CD14-positive monocyte (primary cell): Measurements from ENCODE around the gene GSTA4. TPM values are rescaled to one million over a fixed set of nuclear protein-coding genes. Genes with fewer than 3 reads are reported as not detected.
"Not testable (repeated sequence)": the region's sequence is repeated elsewhere in the genome, so short reads cannot be mapped to it uniquely, and the experiment has no call there.

Source experiments
- DNase-seq, 3 donors: peaks; one replicate each; pipeline ENCODE4 v3.0.0-alpha.2; 2011 to 2022
- H2AFZ ChIP-seq: 2 replicates; pipeline ENCODE4 v1.6.0; 2012; ENCODE audit warnings: mild to moderate bottlenecking, low read depth, low read length, inconsistent platforms; ENCODE audit not compliant: insufficient read depth, poor library complexity, severe bottlenecking
- H3K27ac ChIP-seq, 2 donors: 1 replicate in 1 of 2; 2 replicates in 1 of 2; pipeline ENCODE4 v1.5.1; 2012 to 2013; ENCODE audit warnings: low read length in 2 of 2, control low read depth in 1 of 2, inconsistent platforms in 1 of 2, low read depth in 1 of 2, mild to moderate bottlenecking in 1 of 2
- H3K27me3 ChIP-seq, 2 donors: one replicate each; pipeline versions ENCODE4 v1.6.0 to v1.6.1; 2011 to 2013; ENCODE audit warnings: low read length in 2 of 2; ENCODE audit not compliant: control insufficient read depth in 2 of 2, insufficient read depth in 2 of 2
- H3K36me3 ChIP-seq, 2 donors: replicated peaks in 1 of 2; 1 replicate in 1 of 2; 2 replicates in 1 of 2; pipeline versions ENCODE4 v1.5.1 to v1.6.1; 2012 to 2013; ENCODE audit warnings: low read length in 2 of 2, control low read depth in 1 of 2, inconsistent platforms in 1 of 2, mild to moderate bottlenecking in 1 of 2; ENCODE audit not compliant: insufficient read depth in 2 of 2, control insufficient read depth in 1 of 2
- H3K4me1 ChIP-seq, 2 donors: 1 replicate in 1 of 2; 2 replicates in 1 of 2; pipeline versions ENCODE4 v1.5.1 to v1.6.1; 2012 to 2013; ENCODE audit warnings: low read length in 2 of 2, control low read depth in 1 of 2, inconsistent platforms in 1 of 2, mild to moderate bottlenecking in 1 of 2, moderate library complexity in 1 of 2; ENCODE audit not compliant: insufficient read depth in 2 of 2, control insufficient read depth in 1 of 2
- H3K4me2 ChIP-seq: replicated peaks from 2 replicates; pipeline ENCODE3; 2012; ENCODE audit warnings: low read length, moderate library complexity, mild to moderate bottlenecking; ENCODE audit not compliant: poor library complexity, severe bottlenecking; ENCODE audit errors: extremely low read depth
- H3K4me3 ChIP-seq, 3 experiments: fragments of 200-600 bp in 1 of 3; sonication (generic) in 1 of 3; replicated peaks in 1 of 3; 1 replicate in 2 of 3; 2 replicates in 1 of 3; pipeline ENCODE4 v1.5.1; 2011 to 2013; ENCODE audit warnings: low read length in 3 of 3, mild to moderate bottlenecking in 3 of 3, control low read depth in 2 of 3, low read depth in 2 of 3, inconsistent platforms in 1 of 3, moderate library complexity in 1 of 3
- H3K79me2 ChIP-seq: 2 replicates; pipeline ENCODE4 v1.6.0; 2012; ENCODE audit warnings: mild to moderate bottlenecking, control low read depth, inconsistent platforms, low read length, moderate library complexity; ENCODE audit not compliant: insufficient read depth
- H3K9ac ChIP-seq: 2 replicates; pipeline ENCODE4 v1.6.0; 2017; ENCODE audit warnings: low read length, mild to moderate bottlenecking; ENCODE audit not compliant: insufficient read depth, poor library complexity, severe bottlenecking
- H3K9me3 ChIP-seq, 2 donors: replicated peaks in 1 of 2; 1 replicate in 1 of 2; 2 replicates in 1 of 2; pipeline versions ENCODE4 v1.5.1 to v1.6.1; 2012 to 2013; ENCODE audit warnings: low read length in 2 of 2, control low read depth in 1 of 2; ENCODE audit not compliant: control insufficient read depth in 1 of 2, insufficient read depth in 1 of 2
- H4K20me1 ChIP-seq: 2 replicates; pipeline ENCODE4 v1.6.0; 2012; ENCODE audit warnings: mild to moderate bottlenecking, low read length, control low read depth, moderate library complexity; ENCODE audit not compliant: insufficient read depth
- H3K27ac Mint-ChIP-seq, 7 donors: one replicate each; pipeline ENCODE4 v1.8.0; 2020; ENCODE audit warnings: mild to moderate bottlenecking in 7 of 7, mixed read lengths in 7 of 7, moderate library complexity in 6 of 7, inconsistent platforms in 2 of 7
- H3K27me3 Mint-ChIP-seq, 3 donors: one replicate each; pipeline ENCODE4 v1.8.0; 2021 to 2022; ENCODE audit warnings: low read depth in 3 of 3, mild to moderate bottlenecking in 3 of 3, mixed read lengths in 3 of 3, moderate library complexity in 3 of 3, inconsistent platforms in 1 of 3
- H3K36me3 Mint-ChIP-seq, 2 donors: one replicate each; pipeline ENCODE4 v1.8.0; 2020; ENCODE audit warnings: mixed read lengths in 2 of 2, inconsistent platforms in 1 of 2, mild to moderate bottlenecking in 1 of 2
- H3K4me1 Mint-ChIP-seq: one replicate; pipeline ENCODE4 v1.8.0; 2020; ENCODE audit warnings: mild to moderate bottlenecking, mixed read lengths
- H3K4me3 Mint-ChIP-seq, 2 donors: one replicate each; pipeline ENCODE4 v1.8.0; 2020; ENCODE audit warnings: mild to moderate bottlenecking in 2 of 2, mixed read lengths in 2 of 2, moderate library complexity in 1 of 2
- H3K9me3 Mint-ChIP-seq, 7 donors: one replicate each; pipeline ENCODE4 v1.8.0; 2020 to 2022; ENCODE audit warnings: mixed read lengths in 7 of 7, mild to moderate bottlenecking in 6 of 7, moderate library complexity in 6 of 7, inconsistent platforms in 2 of 7
- WGBS: methylation state at CpG from one replicate; pipeline ENCODE4 v1.1.5; 2013; ENCODE audit warnings: missing lambda C conversion rate; ENCODE audit not compliant: insufficient coverage; 5-methylcytosine and 5-hydroxymethylcytosine counted together
- intact Hi-C, 2 donors: fragments of 100-400 bp; cut with micrococcal nuclease; formaldehyde crosslinking; loops; one replicate each; pipeline versions ENCODE4 v1.15.0 to v1.15.1; 2023
- polyA plus RNA-seq, 3 donors: library from polyadenylated mRNA; depleted of rRNA in 1 of 3; unstranded in 2 of 3; stranded (reverse) in 1 of 3; fragments of 300-500 nt in 2 of 3; fragments of >200 nt in 1 of 3; fragmentation: Illumina TruSeq in 2 of 3; gene quantifications; 1 replicate in 2 of 3; 2 replicates in 1 of 3; pipeline ENCODE4 v1.2.3, GENCODE V29; 2012 to 2021
- TF ChIP-seq, protein P1 (sequence below): fragments of 200-600 bp; IDR thresholded peaks from one replicate; pipeline ENCODE4 v1.8.0; 2022; ENCODE audit warnings: antibody characterized with exemption, mild to moderate bottlenecking

GSTA4 gene
- polyA plus RNA-seq, 3 donors: 0.34 to 0.41 (median 0.36) TPM

DNA sequence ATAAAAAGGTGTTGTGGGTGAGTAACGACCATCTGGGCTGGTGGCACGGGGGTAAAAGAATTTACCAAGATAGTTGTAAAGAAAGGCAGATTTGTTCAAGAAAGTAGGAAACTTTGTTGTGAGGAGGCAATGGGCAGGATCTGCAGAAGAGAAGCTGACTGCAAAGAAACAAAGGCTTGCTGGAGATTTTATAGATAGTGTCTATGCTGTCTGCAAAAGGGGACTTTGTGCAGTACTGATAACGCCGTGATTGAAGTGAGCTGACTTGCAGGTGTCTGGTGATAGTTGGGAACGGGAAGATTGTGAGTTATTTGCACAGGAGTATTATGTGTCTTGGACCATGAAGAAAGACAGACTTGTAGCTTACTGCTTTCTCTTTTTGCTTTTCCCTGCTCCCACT lies 48.8 kb downstream of the GSTA4 start:
- no peak overlapping the region for H3K4me2 ChIP-seq
- no peaks in the 10 kb centered on the region for H3K79me2 ChIP-seq
- no peaks in the 10 kb centered on the region for H3K9me3 ChIP-seq
- DNase-seq: no peak
- Mint-ChIP-seq H3K4me1 (no peaks in the 10 kb centered on the region), H3K27ac (no peak overlapping the region), H3K4me3 (no peak overlapping the region), H3K9me3 (peaks cover 0 to 5% (median 0%) of the 10 kb centered on the region in 7 donors), H3K27me3 (peaks cover 2 to 12% (median 5%) of the 10 kb centered on the region in 3 donors), H3K36me3 (no peaks in the 10 kb centered on the region)
- intact Hi-C loops: no loop called here
- H3K27me3 ChIP-seq: peaks cover 0 to 2% of the 10 kb centered on the region in 2 donors
- H3K27ac ChIP-seq: no peak overlapping the region
- no peak overlapping the region for H2AFZ ChIP-seq
- no peak overlapping the region for H3K9ac ChIP-seq
- no peaks in the 10 kb centered on the region for H3K36me3 ChIP-seq
- TF ChIP-seq, protein P1, sequence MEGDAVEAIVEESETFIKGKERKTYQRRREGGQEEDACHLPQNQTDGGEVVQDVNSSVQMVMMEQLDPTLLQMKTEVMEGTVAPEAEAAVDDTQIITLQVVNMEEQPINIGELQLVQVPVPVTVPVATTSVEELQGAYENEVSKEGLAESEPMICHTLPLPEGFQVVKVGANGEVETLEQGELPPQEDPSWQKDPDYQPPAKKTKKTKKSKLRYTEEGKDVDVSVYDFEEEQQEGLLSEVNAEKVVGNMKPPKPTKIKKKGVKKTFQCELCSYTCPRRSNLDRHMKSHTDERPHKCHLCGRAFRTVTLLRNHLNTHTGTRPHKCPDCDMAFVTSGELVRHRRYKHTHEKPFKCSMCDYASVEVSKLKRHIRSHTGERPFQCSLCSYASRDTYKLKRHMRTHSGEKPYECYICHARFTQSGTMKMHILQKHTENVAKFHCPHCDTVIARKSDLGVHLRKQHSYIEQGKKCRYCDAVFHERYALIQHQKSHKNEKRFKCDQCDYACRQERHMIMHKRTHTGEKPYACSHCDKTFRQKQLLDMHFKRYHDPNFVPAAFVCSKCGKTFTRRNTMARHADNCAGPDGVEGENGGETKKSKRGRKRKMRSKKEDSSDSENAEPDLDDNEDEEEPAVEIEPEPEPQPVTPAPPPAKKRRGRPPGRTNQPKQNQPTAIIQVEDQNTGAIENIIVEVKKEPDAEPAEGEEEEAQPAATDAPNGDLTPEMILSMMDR: no peak
- no peak overlapping the region for H3K4me3 ChIP-seq
- WGBS: 43% methylated on average over 5 of the region's 5 CpGs
- no peaks in the 10 kb centered on the region for H3K4me1 ChIP-seq
- H4K20me1 ChIP-seq: no peaks in the 10 kb centered on the region

DNA sequence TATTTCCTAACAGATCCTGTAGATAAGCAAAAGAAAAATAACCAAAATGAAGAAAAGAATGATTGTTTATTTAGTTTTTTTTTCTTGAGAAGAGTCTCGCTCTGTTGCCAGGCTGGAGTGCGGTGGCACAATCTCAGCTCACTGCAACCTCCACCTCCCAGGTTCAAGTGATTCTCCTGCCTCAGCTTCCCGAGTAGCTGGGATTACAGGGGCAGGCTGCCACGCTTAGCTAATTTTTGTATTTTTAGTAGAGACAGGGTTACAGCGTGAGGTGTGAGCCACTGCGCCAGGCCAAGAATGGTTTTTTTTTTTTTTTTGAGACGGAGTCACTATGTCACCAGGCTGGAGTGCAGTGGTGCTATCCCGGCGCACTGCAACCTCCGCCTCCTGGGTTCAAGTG lies 52.3 kb downstream of the GSTA4 start:
- H3K4me3 ChIP-seq, DNase-seq, intact Hi-C loops, H3K4me1 ChIP-seq, H3K36me3 ChIP-seq, H3K79me2 ChIP-seq, H3K27ac Mint-ChIP-seq, H3K27me3 ChIP-seq, H3K27me3 Mint-ChIP-seq, H3K9me3 Mint-ChIP-seq, H3K36me3 Mint-ChIP-seq, H2AFZ ChIP-seq, H3K4me2 ChIP-seq, H3K4me3 Mint-ChIP-seq, H3K27ac ChIP-seq, H3K9ac ChIP-seq, H4K20me1 ChIP-seq, H3K4me1 Mint-ChIP-seq, H3K9me3 ChIP-seq: not testable (repeated sequence)
- WGBS: 98% methylated on average over 4 of the region's 10 CpGs
